ENCODE data around the gene PPM1H. TPM values are rescaled to one million over a fixed set of nuclear protein-coding genes. Genes with fewer than 3 reads are reported as not detected.
"Not testable (repeated sequence)": the region's sequence is repeated elsewhere in the genome, so short reads cannot be mapped to it uniquely, and the experiment has no call there.

PPM1H gene
- total RNA-seq, 4 donors from 2014 or later: 1.4 to 4.9 (median 2.4) TPM

DNA sequence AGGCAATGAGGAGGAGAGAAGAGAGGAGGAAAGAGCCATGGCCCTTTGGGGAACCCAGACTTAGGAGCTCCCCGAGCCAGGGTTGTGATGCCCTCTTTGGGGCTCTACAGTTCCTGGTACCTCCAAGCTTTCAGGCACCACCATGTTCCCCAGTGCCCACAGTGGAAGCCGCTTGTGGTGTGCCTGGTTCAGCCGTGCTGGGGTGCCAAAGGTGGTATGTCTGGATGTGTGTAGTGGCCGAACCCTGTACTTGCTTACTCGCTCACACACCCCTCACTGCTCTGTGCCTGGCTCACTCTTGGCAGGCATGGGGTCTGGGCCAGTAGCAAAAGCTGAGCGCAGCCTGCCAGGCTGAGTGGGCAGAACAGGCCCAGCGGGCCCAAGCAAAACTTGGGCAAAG lies 257.6 kb downstream of the PPM1H start:
- DNase-seq (ENCODE audit: low spot score) (no peak), ATAC-seq (ENCODE audit: low FRiP score) (no peak)
- TF ChIP-seq, protein P1, sequence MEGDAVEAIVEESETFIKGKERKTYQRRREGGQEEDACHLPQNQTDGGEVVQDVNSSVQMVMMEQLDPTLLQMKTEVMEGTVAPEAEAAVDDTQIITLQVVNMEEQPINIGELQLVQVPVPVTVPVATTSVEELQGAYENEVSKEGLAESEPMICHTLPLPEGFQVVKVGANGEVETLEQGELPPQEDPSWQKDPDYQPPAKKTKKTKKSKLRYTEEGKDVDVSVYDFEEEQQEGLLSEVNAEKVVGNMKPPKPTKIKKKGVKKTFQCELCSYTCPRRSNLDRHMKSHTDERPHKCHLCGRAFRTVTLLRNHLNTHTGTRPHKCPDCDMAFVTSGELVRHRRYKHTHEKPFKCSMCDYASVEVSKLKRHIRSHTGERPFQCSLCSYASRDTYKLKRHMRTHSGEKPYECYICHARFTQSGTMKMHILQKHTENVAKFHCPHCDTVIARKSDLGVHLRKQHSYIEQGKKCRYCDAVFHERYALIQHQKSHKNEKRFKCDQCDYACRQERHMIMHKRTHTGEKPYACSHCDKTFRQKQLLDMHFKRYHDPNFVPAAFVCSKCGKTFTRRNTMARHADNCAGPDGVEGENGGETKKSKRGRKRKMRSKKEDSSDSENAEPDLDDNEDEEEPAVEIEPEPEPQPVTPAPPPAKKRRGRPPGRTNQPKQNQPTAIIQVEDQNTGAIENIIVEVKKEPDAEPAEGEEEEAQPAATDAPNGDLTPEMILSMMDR (IDR thresholded peaks at IDR 0.05): no peak

DNA sequence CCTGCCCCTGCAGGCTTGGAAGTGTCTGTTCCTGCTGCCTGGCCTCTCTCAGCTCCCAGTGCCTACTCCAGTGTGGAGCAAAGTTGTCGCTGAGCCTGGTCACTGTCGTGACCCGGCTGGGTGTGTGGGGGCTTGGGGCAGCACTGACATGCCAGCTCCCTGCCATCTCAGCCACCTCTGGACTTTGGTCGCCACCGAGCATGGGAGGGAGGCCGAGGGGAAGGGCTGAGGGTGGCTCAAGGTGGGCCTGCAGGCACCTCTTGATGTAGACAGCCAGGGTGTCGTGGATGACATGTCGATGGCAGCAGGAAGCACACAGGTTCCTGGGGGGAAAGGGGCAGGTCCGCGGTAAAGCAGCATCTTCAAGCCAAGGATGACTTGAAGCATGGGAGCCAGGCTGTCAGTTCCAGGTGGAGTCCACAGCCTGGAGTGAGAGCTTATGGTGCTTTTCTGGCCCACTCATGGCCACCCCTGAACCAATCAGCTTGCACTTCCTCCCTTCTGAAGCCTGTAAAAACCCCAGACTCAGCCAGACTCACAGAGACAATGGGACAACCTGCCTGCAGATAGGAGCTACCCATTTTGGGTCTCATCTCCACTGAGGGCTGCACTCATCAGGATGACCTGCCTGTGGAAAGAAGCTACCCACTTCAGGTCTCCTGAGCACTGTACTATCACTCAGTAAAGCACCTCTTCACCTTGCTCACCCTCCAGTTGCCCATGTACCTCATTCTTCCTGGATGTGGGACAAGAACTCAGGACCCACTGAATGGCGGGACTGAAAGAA lies 258.2 kb downstream of the PPM1H start:
- DNase-seq (ENCODE audit: low spot score) (no peak), ATAC-seq (ENCODE audit: low FRiP score) (no peak)
- TF ChIP-seq, protein P1 (IDR thresholded peaks at IDR 0.05): no peak

DNA sequence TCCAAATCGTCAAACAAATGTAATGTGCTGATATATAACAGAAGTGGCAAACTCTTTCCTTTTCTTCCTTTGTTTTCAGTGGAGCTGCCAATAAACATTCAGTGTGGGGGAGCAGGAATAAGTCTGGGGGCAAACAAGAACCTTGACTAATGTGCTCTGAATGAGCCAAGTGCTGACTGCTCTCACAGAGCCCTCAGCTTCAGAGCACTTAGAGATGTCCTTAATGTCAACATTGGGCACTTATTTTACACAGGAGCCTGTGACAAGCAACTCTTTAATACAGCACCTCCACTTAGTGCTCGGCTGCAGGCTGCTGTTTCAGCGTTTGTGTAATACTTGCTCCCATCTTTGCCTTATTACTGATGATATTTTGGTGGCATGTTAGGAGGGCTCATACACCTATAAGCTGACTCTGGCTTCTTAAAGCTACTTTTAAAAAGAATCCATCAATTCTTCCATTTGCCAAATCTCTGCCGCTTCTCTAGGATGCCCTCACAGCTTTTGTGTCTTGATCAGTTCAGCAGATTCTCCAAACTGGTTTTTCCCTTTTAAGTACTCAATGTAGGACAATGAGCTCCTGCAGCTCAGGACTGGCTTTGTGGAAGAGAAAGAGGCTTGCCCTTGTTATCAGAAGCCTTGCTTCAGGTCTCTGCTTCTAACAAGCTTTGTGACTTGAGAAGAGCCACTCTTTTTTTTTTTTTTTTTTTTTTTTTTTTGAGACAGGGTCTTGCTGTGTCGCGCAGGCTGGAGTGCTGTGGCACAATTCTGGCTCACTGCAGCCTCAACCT lies 261.7 kb downstream of the PPM1H start:
- no peak for ATAC-seq (ENCODE audit: low FRiP score)
- TF ChIP-seq, protein P1 (IDR thresholded peaks at IDR 0.05): no peak
- DNase-seq (ENCODE audit: low spot score): no peak

DNA sequence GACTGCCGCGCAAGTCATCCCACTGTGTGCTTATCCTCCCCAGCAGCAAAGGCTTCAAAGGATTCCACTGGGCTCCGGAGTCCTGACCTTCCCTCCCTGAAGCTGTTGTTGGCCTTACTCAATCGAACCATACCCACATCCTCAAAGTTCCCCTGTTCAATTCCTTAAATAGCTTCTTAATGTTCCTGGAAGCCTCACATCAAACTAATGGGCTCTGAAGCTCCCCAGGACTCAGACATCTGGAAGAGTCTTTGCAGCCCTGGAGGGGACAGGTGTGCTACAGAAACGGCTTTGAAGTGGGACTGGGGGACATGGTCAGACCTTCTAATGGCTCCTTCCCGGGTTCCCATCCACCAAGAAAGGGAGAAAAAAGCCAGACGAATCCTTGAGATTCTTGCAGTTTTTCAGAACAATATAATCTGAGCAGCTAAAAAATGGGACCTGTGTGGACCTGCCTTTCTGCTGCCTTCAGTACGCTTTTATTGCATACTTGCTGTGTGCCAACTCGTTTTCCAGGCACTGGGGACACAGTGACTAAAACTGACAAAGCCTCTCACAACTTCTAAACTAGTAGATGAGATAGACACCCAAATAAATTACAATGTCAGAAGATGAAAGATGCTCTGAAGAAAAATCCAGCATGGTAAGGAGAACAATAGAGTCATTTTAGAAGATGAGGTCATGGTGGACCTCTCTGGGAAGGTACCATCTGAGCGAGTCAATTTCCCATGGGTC lies 263.8 kb downstream of the PPM1H start:
- DNase-seq (ENCODE audit: low spot score) (no peak), ATAC-seq (ENCODE audit: low FRiP score) (no peak)
- TF ChIP-seq, protein P1 (IDR thresholded peaks at IDR 0.05): no peak

DNA sequence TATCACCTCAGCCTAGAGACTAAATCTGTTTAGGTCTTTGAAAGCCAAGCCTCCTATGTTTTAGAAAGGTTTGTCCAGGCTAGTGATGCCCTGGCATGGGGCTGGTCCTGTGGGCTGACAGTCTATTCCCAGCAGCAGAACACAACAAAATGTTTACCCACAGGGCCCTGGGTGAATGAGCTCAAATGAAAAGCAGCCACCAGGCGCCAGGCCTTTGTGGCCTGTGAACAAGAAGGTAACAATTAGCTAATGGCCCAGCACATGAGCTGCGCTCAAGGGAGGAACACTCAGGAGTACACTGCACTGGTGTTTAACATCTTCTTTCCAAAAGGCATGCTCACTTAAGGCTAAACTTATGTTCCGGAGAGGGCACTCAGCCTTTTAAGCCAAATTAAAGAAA lies 266.2 kb downstream of the PPM1H start:
- ATAC-seq (ENCODE audit: low FRiP score): no peak
- no peak for DNase-seq (ENCODE audit: low spot score)
- TF ChIP-seq, protein P1 (IDR thresholded peaks at IDR 0.05): no peak

DNA sequence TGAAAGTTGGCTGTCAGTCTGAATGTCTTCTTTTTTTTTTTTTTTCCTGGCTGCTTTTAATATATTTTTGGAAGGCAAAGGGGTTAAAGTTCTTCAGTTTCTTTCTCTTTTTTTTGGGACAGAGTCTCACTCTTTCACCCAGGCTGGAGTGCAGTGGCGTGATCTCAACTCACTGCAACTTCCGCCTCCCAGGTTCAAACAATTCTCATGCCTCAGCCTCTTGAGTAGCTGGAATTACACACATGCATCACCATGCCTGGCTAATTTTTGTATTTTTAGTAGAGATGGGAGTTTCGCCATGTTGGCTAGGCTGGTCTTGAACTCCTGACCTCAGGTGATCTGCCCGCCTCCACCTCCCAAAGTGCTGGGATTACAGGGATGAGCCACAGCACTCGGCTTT lies 270.0 kb downstream of the PPM1H start:
- ATAC-seq (ENCODE audit: low FRiP score): not testable (repeated sequence)

DNA sequence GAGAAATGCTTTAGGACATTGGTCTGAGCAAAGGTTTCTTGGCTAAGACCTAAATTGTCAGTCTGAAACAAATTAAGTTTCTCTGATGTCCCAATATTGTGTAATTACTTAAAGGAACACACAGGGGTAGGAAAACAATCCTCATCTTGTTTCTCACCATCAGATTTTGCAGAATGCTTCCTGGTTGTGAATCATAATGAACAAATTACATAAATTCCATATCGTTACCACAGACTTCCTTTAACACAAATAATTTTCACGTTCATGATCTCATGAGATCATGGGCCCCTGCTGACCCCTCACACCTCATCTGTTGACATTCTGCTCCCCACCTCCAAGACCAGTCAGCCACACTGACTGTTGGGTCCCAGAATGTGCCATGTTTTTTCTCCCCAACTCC lies 274.2 kb downstream of the PPM1H start:
- TF ChIP-seq, protein P1 (IDR thresholded peaks at IDR 0.05): no peak
- no peak for DNase-seq (ENCODE audit: low spot score)
- no peak for ATAC-seq (ENCODE audit: low FRiP score)

More for the DNA sequence above, 270.0 kb downstream of the PPM1H start:
- not testable (repeated sequence) for DNase-seq (ENCODE audit: low spot score)

All from omental fat pad (tissue), 4 donors.